Measurements from ENCODE around the gene ITPK1. TPM values are rescaled to one million over a fixed set of nuclear protein-coding genes. Genes with fewer than 3 reads are reported as not detected.

Gene ITPK1
- total and polyA plus RNA-seq, 2 donors (not counting 3 experiments of a cell fraction or from before 2014, with no cell fraction given): 39.6 to 51.8 TPM

GRCh38 chr14:92907316-92907911 is 208.3 kb downstream of the ITPK1 start:
- Histone ChIP-seq H3K27me3 (ENCODE audit: control insufficient read depth in 2 of 2, insufficient read depth in 2 of 2, low read length in 2 of 2) (peaks cover 0 to 15% of the 10 kb centered on the region in 2 experiments), H3K27ac (ENCODE audit: insufficient read depth, low read depth, low read length) (no peak overlapping the region), H4K20me1 (replicated peaks; ENCODE audit: control insufficient read depth, extremely low read depth, insufficient read depth, low read length) (no peaks in the 10 kb centered on the region), H3K36me3 (ENCODE audit: control insufficient read depth in 2 of 2, extremely low read depth in 1 of 2, insufficient read depth in 2 of 2, low read length in 2 of 2) (no peaks in the 10 kb centered on the region), H3K9me3 (replicated peaks; ENCODE audit: control insufficient read depth, insufficient read depth, low read length) (no peaks in the 10 kb centered on the region), H3K79me2 (ENCODE audit: control insufficient read depth, insufficient read depth, low read length) (no peaks in the 10 kb centered on the region), H3K9ac (replicated peaks; ENCODE audit: extremely low read depth, insufficient read depth, low read length) (no peak overlapping the region), H3K4me1 (ENCODE audit: control insufficient read depth, extremely low read depth, insufficient read depth, low read length) (no peaks in the 10 kb centered on the region), H3K4me3 (replicated peaks in 1 of 3; ENCODE audit: insufficient read depth in 1 of 3, low read depth in 1 of 3, low read length in 3 of 3) (no peak overlapping the region), H3K4me2 (ENCODE audit: insufficient read depth, low read length) (no peak overlapping the region), H2AFZ (ENCODE audit: low read depth, low read length) (no peak overlapping the region), H3K9me1 (replicated peaks; ENCODE audit: control insufficient read depth, extremely low read depth, insufficient read depth, low read length) (no peaks in the 10 kb centered on the region)
- FAIRE-seq (no peak), DNase-seq (ENCODE audit: low read depth, low spot score) (no peak)
- intact Hi-C loops (cut with micrococcal nuclease) (no loop called here), dilution Hi-C loops (cut with MboI; ENCODE audit: extremely low pct_ligation_motif_present, low sequenced_read_pairs) (no loop called here)
- POLR2A ChIA-PET: no interaction called here
- CTCF ChIA-PET: no interaction called here
- no TSS peak for BruUV-seq (replicated peaks)
- no peak for TF ChIP-seq MYC (IDR thresholded peaks at IDR 0.05; ENCODE audit: low read depth, low read length)
- no peak for TF ChIP-seq EZH2 (IDR thresholded peaks at IDR 0.05; ENCODE audit: borderline replicate concordance, low read depth, low read length, severe bottlenecking)
- no peak for TF ChIP-seq FOS (IDR thresholded peaks at IDR 0.05; ENCODE audit: borderline replicate concordance, insufficient read depth, low read length)
- TF ChIP-seq GATA2 (IDR thresholded peaks at IDR 0.05; ENCODE audit: insufficient read depth, insufficient read length, low read depth, low read length): no peak
- no peak for TF ChIP-seq CTCF (IDR thresholded peaks at IDR 0.05; ENCODE audit: extremely low read depth in 1 of 2, insufficient read depth in 1 of 2, low read depth in 1 of 2, low read length in 2 of 2)

GRCh38 chr14:92906823-92907222 is 208.9 kb downstream of the ITPK1 start:
- CTCF ChIA-PET: no interaction called here
- POLR2A ChIA-PET: no interaction called here
- no peak for DNase-seq (ENCODE audit: low read depth, low spot score)
- Histone ChIP-seq H3K9ac (replicated peaks; ENCODE audit: extremely low read depth, insufficient read depth, low read length) (no peak overlapping the region), H3K27ac (ENCODE audit: insufficient read depth, low read depth, low read length) (no peak overlapping the region), H3K9me3 (replicated peaks; ENCODE audit: control insufficient read depth, insufficient read depth, low read length) (no peaks in the 10 kb centered on the region), H4K20me1 (replicated peaks; ENCODE audit: control insufficient read depth, extremely low read depth, insufficient read depth, low read length) (no peaks in the 10 kb centered on the region), H2AFZ (ENCODE audit: low read depth, low read length) (no peak overlapping the region), H3K4me1 (ENCODE audit: control insufficient read depth, extremely low read depth, insufficient read depth, low read length) (no peaks in the 10 kb centered on the region), H3K27me3 (ENCODE audit: control insufficient read depth in 2 of 2, insufficient read depth in 2 of 2, low read length in 2 of 2) (peaks cover 0 to 16% of the 10 kb centered on the region in 2 experiments), H3K9me1 (replicated peaks; ENCODE audit: control insufficient read depth, extremely low read depth, insufficient read depth, low read length) (no peaks in the 10 kb centered on the region), H3K79me2 (ENCODE audit: control insufficient read depth, insufficient read depth, low read length) (no peaks in the 10 kb centered on the region), H3K4me3 (replicated peaks in 1 of 3; ENCODE audit: insufficient read depth in 1 of 3, low read depth in 1 of 3, low read length in 3 of 3) (no peak overlapping the region), H3K4me2 (ENCODE audit: insufficient read depth, low read length) (no peak overlapping the region), H3K36me3 (ENCODE audit: control insufficient read depth in 2 of 2, extremely low read depth in 1 of 2, insufficient read depth in 2 of 2, low read length in 2 of 2) (no peaks in the 10 kb centered on the region)
- BruUV-seq (replicated peaks): no TSS peak
- FAIRE-seq: no peak
- intact Hi-C loops (cut with micrococcal nuclease): no loop called here
- TF ChIP-seq EZH2 (IDR thresholded peaks at IDR 0.05; ENCODE audit: borderline replicate concordance, low read depth, low read length, severe bottlenecking) (no peak), JUN (IDR thresholded peaks at IDR 0.05; ENCODE audit: borderline replicate concordance, insufficient read depth, insufficient read length, low read depth) (no peak), GATA2 (IDR thresholded peaks at IDR 0.05; ENCODE audit: insufficient read depth, insufficient read length, low read depth, low read length) (no peak), MYC (IDR thresholded peaks at IDR 0.05; ENCODE audit: low read depth, low read length) (no peak), POLR2AphosphoS5 (IDR thresholded peaks at IDR 0.05; ENCODE audit: insufficient read depth, low read depth, low read length) (no peak), FOS (IDR thresholded peaks at IDR 0.05; ENCODE audit: borderline replicate concordance, insufficient read depth, low read length) (no peak), CTCF (IDR thresholded peaks at IDR 0.05; ENCODE audit: extremely low read depth in 1 of 2, insufficient read depth in 1 of 2, low read depth in 1 of 2, low read length in 2 of 2) (no peak), POLR2A (IDR thresholded peaks at IDR 0.05; ENCODE audit: low read depth, low read length) (no peak), MAX (IDR thresholded peaks at IDR 0.05; ENCODE audit: insufficient read depth, insufficient read length) (no peak)
- dilution Hi-C loops (cut with MboI; ENCODE audit: extremely low pct_ligation_motif_present, low sequenced_read_pairs): no loop called here
